COR-L47 (cell line): ENCODE data around the gene GRK1.

ENCODE experiments used
- DNase-seq: peaks from one replicate; lab custom pipeline; 2025; lab: John Stamatoyannopoulos, UW

Gene GRK1

GRCh38 chr13:113729187-113730019 lies 62.4 kb downstream of the GRK1 start:
- no peak for DNase-seq

DNA sequence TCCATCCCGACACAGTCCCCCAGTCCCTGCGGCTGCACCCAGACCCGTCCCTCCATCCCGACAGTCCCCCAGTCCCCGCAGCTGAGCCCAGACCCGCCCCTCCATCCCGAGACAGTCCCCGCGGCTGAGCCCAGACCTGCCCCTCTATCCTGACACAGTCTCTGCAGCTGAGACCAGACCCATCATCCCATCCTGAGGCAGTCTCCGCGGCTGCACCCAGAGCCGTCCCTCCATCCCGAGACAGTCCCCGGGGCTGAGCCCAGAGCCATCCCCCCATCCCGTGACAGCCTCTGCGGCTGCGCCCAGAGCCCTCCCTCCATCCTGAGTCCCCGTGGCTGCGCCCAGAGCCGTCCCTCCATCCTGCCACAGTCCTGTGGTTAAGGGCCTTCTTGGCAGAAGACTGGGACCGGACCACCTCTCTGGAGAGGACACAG lies 63.3 kb downstream of the GRK1 start:
- DNase-seq, result no peak

GRCh38 chr13:113730831-113731191 lies 63.8 kb downstream of the GRK1 start:
- no peak for DNase-seq

GRCh38 chr13:113731192-113732175 lies 64.5 kb downstream of the GRK1 start:
- DNase-seq, result no peak

- no peak for DNase-seq
These were observed 65.3 kb downstream of the GRK1 start for GRCh38 chr13:113732176-113732960.

DNA sequence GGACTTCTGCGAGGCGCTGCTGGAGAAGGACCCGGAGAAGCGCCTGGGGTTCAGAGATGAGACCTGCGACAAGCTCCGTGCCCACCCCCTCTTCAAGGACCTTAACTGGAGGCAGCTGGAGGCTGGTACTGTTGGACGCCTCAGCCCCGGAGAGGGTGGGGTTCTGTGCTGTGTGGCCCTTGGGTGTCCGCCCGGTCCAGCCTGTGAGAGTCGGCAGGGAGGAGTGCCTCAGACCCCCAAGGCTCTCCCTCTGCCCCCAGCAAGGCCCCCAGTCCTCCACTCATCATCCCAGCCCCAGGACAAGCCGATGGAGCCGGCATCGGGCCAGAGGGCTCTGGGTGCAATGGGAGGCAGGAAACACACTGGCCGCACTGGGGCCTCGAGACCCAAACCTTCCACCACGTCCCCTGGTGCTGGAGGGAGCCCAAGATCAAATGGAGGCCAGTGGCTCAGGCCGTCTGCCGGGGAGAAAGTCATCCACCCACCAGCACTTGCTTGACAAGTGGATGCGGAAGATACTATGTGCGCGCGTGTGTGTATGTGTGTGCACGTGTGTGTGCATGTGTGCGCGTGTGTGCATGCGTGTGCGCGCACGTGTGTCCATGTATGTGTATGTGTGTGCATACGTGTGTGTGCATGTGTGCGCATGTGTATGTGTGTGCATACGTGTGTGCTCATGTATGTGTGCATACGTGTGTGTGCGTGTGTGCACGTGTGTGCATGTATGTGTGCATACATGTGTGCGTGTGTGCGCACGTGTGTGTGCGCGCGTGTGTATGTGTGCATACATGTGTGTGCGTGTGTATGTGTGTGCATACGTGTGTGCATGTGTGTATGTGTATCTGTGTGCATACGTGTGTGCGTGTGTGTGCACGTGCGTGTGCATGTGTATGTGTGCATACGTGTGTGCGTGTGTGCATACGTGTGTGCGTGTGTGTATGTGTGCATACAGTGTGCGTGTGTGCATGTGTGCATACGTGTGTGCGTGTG lies 66.2 kb downstream of the GRK1 start:
- no peak for DNase-seq

DNA sequence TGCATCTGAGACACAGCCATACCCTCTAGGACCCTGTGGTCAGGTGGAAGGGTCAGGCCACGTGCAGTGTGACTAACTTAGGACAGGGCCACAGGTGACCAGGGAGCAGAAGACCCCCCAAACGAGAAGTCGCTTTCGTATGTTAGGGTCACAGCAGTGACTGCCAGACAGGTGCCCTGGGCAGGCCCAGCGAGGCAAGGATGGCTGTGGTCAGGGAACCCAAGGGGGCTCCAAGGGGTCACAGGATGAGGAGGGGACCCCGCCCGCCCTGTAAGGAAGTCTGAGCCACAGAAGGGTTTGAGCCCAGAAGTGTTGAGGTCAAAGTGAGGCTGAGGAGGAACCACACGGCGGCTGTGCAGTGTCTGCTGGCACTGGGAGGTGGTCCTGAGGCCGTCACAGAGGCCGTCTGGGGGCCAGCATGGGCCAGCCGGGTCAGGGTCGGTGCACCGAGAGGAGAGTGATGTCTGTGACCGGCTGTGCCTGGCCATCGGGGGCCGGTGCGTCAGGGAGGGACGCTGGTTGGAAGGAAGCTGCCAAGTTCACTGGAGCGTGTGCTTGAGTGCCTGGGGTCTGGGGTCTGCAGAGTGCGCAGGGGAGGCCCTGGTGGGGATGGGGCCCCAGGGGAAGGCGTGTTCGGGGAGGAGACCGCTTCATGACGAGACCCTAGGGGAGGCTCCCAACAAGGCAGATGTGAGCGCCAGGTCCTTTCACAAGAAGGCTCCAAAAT lies 67.2 kb downstream of the GRK1 start:
- DNase-seq, result no peak

DNA sequence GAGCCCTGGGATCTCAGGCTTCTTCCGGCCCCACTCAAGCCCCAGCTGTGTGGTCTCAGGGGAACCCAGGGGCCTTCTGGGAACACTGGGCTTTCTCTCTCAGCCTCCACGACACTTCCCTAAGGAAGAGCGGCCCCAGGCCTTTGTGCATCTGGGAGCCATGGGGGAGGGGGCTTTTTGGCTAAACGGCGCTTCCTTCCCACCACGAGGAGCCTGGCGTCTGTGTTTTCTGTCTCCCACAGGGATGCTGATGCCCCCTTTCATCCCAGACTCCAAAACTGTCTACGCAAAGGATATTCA lies 67.8 kb downstream of the GRK1 start:
- no peak for DNase-seq

- DNase-seq, result no peak
These were observed 68.2 kb downstream of the GRK1 start for GRCh38 chr13:113735194-113735593.

- no peak for DNase-seq
These were observed 68.7 kb downstream of the GRK1 start for GRCh38 chr13:113735750-113736149.

- DNase-seq, result no peak
These were observed 69.3 kb downstream of the GRK1 start for GRCh38 chr13:113736258-113736731.

GRCh38 chr13:113737803-113738202 lies 70.8 kb downstream of the GRK1 start:
- no peak for DNase-seq

DNA sequence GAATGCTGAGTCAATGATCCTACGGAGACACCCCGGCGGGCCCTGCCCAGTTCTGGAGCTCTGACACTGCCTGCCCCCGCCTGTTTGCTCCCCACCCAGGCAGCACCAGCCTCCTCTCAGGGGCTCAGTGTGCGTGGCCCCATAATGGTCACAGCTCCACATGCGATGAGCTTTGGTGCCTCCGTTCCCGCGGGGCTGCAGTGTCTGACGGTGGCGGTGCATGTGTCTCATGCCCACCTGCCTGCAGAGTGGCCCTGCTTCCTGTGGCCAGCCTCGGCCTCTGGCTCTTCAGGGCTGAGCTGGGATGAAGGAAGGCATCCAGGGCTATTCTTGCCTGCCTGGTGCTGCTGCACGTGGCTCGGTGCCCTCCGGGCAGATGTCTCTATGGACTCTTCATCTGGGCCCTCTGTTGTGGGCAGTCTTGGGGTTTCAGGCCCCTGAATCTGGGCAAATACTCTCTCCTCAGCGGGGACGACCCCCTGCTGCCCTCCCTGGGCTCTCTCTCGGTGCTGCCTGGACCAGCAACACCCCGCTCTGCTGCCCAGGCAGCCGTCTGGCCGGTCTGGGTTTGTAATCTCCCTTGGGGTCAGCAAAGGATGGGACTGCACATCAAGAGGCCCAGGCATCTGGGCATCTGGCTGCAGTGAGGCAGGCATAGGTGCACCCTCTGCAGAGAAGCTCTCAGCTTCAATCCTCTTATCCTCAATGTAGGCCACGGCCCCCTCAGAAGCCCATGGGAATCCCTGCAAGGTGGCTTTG lies 72.7 kb downstream of the GRK1 start:
- DNase-seq, result no peak

DNA sequence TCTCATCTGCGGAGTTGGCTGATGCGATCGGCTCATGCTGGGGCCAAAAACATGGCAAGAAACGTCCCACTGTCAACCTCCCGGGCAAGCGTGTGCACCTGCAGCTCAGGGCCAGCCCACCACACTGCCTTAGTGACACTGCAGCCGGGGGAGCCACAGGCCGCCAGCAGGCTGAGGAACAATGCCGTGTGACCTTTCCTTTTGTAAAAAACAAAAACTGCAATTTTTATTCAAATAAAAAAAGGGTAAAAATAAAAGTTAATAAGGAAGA lies 73.2 kb downstream of the GRK1 start:
- DNase-seq, result no peak

DNA sequence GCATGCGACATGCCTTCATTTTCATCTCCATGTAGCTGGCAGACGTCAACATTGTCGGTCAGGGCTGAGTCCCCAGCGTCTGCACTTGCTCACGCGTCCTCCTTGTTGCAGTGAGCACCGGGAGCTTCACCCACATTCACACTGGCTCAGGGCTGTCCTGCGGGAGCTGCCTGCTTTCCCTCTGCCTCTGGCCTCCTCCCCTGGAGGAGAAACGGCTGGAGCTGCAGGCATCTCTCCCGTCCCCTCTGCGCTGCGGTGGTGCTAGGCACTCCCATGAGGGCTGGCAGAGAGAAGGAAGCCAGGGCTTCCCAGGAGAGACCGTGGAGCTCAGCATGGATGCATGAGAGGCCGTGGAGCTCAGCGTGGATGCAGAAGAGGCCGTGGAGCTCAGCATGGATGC lies 73.6 kb downstream of the GRK1 start:
- no peak for DNase-seq

- no peak for DNase-seq
These were observed 74.2 kb downstream of the GRK1 start for GRCh38 chr13:113741191-113741668.

- no peak for DNase-seq
These were observed 75.0 kb downstream of the GRK1 start for GRCh38 chr13:113742000-113742441.

DNA sequence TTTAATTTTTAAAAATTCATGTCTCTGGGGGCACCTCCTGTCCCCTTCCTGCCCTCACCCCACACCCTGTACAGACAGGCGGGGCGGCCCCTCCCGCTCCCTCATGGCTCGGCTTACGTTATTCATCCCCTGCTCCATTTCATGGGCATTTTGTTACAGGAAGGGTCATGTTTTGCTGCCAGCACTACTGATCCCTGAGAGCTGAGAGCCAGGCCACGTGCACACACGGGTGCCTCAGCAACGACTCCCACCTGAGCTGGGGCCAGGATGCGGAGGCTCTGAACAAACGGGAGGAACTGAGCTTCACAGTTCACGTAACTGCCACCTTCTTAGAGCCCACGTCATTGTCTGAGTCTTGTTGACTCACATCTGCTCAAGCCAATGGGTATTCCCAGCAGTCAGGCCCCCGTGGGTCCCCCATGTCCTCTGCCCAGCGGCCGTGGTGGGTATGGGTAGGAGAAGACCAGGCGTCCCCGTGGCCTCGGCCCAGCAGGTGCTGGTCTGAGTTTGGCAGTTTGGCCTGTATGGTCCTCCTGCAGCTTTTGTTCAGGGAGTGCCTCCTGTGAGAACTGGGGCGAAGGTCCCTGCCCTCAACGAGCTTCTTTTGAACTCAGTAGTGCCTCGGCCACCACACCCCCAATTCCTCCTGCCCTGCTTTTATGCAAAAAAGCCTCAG lies 75.6 kb downstream of the GRK1 start:
- DNase-seq, result no peak
